Activated B cell treated with CpG ODN at 0.5 μM for 24 hours (primary cell): ENCODE results near the gene KLHDC10. TPM values are rescaled to one million over a fixed set of nuclear protein-coding genes. Genes with fewer than 3 reads are reported as not detected.

Experiments used
- ATAC-seq: fragments of 200-7000 bp; cut with Tn5 transposase; one replicate; pipeline ENCODE4 v1.10.0; 2021; ENCODE audit warnings: low read depth, mild to moderate bottlenecking, moderate library complexity
- CTCF ChIA-PET: fragments of 350-600 bp; sonication (Branson Sonifier 250); formaldehyde crosslinking; loops from one replicate; lab custom pipeline; 2021; ENCODE audit warnings: antibody characterized with exemption; lab: Charles Lee
- POLR2A ChIA-PET: fragments of 350-600 bp; sonication (Branson Sonifier 250); formaldehyde crosslinking; loops from one replicate; lab custom pipeline; 2021; ENCODE audit warnings: antibody characterized with exemption; lab: Charles Lee
- DNase-seq: peaks from one replicate; pipeline ENCODE4 v3.0.0; 2022
- H3K27ac Mint-ChIP-seq: one replicate; pipeline ENCODE4 v1.8.0; 2020; ENCODE audit warnings: mixed read lengths
- H3K27me3 Mint-ChIP-seq: one replicate; pipeline ENCODE4 v1.8.0; 2021; ENCODE audit warnings: mixed read lengths
- H3K36me3 Mint-ChIP-seq: one replicate; pipeline ENCODE4 v1.8.0; 2021; ENCODE audit warnings: low read depth, mixed read lengths
- H3K4me1 Mint-ChIP-seq: one replicate; pipeline ENCODE4 v1.8.0; 2021; ENCODE audit warnings: mixed read lengths
- H3K4me3 Mint-ChIP-seq: one replicate; pipeline ENCODE4 v1.8.0; 2020; ENCODE audit warnings: mild to moderate bottlenecking, mixed read lengths
- H3K9me3 Mint-ChIP-seq: one replicate; pipeline ENCODE4 v1.8.0; 2020; ENCODE audit warnings: mixed read lengths
- CTCF ChIP-seq: fragments of 200-600 bp; IDR thresholded peaks from one replicate; pipeline ENCODE4 v1.8.0; 2022; ENCODE audit warnings: antibody characterized with exemption, mild to moderate bottlenecking
- intact Hi-C: fragments of 100-400 bp; cut with micrococcal nuclease; formaldehyde crosslinking; loops from one replicate; pipeline ENCODE4 v1.15.1; 2024
- total RNA-seq: library from RNA; stranded (reverse); gene quantifications from 2 replicates; pipeline ENCODE4 v1.2.3, GENCODE V29; 2022

Gene KLHDC10
- total RNA-seq, 1 donor from 2014 or later = 21.0 TPM

- ChIA-PET POLR2A (no interaction called here), CTCF (interaction anchor here (1.5 kb wide), 1 partner anchor 50 kb away, joined by 3 read pairs; no protein-coding TSS in a partner anchor)
- TF ChIP-seq CTCF = no peak
- no peak overlapping the region for H3K4me3 Mint-ChIP-seq
- H3K27ac Mint-ChIP-seq = no peak overlapping the region
- H3K4me1 Mint-ChIP-seq = no peaks in the 10 kb centered on the region
- peaks cover 73% of the 10 kb centered on the region for H3K36me3 Mint-ChIP-seq
- H3K27me3 Mint-ChIP-seq = no peaks in the 10 kb centered on the region
- H3K9me3 Mint-ChIP-seq = no peaks in the 10 kb centered on the region
- ATAC-seq (no peak), DNase-seq (no peak)
- intact Hi-C loops = no loop called here
Measured at GRCh38 chr7:130133029-130133782, 62.9 kb downstream of the KLHDC10 start.

- DNase-seq (no peak), ATAC-seq (no peak)
- no peak for TF ChIP-seq CTCF
- intact Hi-C loops = no loop called here
- H3K4me3 Mint-ChIP-seq = no peak overlapping the region
- H3K36me3 Mint-ChIP-seq = peaks cover 69% of the 10 kb centered on the region
- no peak overlapping the region for H3K27ac Mint-ChIP-seq
- no peaks in the 10 kb centered on the region for H3K4me1 Mint-ChIP-seq
- H3K27me3 Mint-ChIP-seq = no peaks in the 10 kb centered on the region
- CTCF ChIA-PET = interaction anchor here (1.5 kb wide), 1 partner anchor 51 kb away, joined by 3 read pairs; no protein-coding TSS in a partner anchor
- POLR2A ChIA-PET = interaction anchor here (0.7 to 2.1 kb wide), 2 partner anchors 10 to 71 kb away, joined by 3 to 5 read pairs; partner anchors contain the start of gene TMEM209
- no peaks in the 10 kb centered on the region for H3K9me3 Mint-ChIP-seq
Measured at GRCh38 chr7:130134106-130134636, 63.8 kb downstream of the KLHDC10 start.

- Mint-ChIP-seq H3K27ac (no peak overlapping the region), H3K36me3 (peaks cover 68% of the 10 kb centered on the region), H3K4me1 (no peaks in the 10 kb centered on the region), H3K27me3 (no peaks in the 10 kb centered on the region), H3K4me3 (no peak overlapping the region), H3K9me3 (no peaks in the 10 kb centered on the region)
- ATAC-seq = no peak
- DNase-seq = no peak
- POLR2A ChIA-PET = interaction anchor here (2.1 kb wide), 1 partner anchor 70 kb away, joined by 5 read pairs; the partner anchor contains the start of gene TMEM209
- CTCF ChIA-PET = interaction anchor here (1.5 kb wide), 1 partner anchor 51 kb away, joined by 3 read pairs; no protein-coding TSS in a partner anchor
- TF ChIP-seq CTCF = no peak
- intact Hi-C loops = no loop called here
Measured at GRCh38 chr7:130134726-130135125, 64.4 kb downstream of the KLHDC10 start.

- Mint-ChIP-seq H3K9me3 (no peaks in the 10 kb centered on the region), H3K4me3 (no peak overlapping the region), H3K4me1 (peaks cover 7% of the 10 kb centered on the region), H3K27ac (no peak overlapping the region), H3K36me3 (peaks cover 62% of the 10 kb centered on the region), H3K27me3 (no peaks in the 10 kb centered on the region)
- TF ChIP-seq CTCF = no peak
- ChIA-PET CTCF (no interaction called here), POLR2A (interaction anchor here (2.1 kb wide), 1 partner anchor 70 kb away, joined by 5 read pairs; the partner anchor contains the start of gene TMEM209)
- intact Hi-C loops = no loop called here
- DNase-seq (no peak), ATAC-seq (no peak)
Measured at GRCh38 chr7:130135208-130136205, 65.2 kb downstream of the KLHDC10 start.
